Activated T-cell treated with anti-CD3 and anti-CD28 coated beads for 4 hours (primary cell): Measurements from ENCODE around the gene WDPCP.
"Not testable (repeated sequence)": the region's sequence is repeated elsewhere in the genome, so short reads cannot be mapped to it uniquely, and the experiment has no call there.

ENCODE experiments used
- DNase-seq: peaks from one replicate; pipeline ENCODE4 v3.0.0-alpha.2; 2020

Gene WDPCP

DNA sequence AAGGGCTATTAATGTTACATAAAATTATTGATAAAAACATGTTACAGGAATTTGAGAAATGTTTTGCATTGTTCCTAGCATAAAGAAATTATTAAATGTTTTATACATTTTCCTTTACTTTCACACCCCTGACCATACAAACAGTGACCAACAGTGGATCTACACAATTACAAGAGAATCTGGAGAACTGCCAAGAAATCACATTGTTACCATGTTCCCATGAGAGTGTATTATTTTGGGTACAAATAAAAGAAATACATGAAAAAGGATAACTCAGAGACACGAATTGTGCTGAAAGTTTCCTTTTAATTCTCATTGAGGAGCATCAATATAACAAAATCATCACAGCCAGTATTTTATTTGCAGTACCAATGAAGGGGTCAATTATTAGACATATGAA is 150.1 kb downstream of the WDPCP start:
- no peak for DNase-seq

DNA sequence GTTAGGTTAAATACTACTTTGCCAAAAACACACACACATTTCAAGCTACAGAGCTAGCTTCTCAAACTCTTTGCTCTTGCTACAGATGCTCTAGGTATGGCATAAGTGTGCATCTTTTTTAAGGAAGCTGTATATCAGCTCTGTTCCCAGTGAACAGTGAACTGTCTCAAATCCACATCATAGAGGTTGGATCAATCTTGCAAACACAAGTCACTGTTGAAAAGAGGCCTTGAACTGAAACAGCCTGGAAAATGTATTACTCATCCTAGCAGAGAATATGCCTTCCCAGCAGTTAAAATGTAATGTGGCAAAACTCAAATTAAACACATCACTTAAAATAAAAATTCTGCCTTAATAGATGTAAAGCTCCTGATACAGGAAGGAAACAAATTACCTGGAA is 151.8 kb downstream of the WDPCP start:
- no peak for DNase-seq

DNA sequence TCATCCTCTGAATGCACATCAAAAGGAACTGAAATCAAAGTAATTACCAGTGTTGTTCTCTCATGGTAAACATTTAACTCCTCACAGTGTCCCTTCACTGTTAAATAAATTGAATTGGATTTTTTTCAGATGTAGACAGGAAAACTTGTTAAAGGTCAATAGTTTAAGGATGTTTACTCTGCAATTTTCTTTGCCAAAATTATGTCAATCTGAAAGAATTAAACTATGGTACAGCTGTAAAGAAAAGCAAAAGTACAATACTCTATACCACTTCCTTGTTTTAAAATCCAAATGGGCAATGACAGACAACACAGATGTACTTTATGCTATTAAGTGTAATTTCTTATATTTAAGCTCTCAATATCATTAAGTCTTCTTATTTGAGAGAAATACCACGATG is 153.2 kb downstream of the WDPCP start:
- no peak for DNase-seq

DNA sequence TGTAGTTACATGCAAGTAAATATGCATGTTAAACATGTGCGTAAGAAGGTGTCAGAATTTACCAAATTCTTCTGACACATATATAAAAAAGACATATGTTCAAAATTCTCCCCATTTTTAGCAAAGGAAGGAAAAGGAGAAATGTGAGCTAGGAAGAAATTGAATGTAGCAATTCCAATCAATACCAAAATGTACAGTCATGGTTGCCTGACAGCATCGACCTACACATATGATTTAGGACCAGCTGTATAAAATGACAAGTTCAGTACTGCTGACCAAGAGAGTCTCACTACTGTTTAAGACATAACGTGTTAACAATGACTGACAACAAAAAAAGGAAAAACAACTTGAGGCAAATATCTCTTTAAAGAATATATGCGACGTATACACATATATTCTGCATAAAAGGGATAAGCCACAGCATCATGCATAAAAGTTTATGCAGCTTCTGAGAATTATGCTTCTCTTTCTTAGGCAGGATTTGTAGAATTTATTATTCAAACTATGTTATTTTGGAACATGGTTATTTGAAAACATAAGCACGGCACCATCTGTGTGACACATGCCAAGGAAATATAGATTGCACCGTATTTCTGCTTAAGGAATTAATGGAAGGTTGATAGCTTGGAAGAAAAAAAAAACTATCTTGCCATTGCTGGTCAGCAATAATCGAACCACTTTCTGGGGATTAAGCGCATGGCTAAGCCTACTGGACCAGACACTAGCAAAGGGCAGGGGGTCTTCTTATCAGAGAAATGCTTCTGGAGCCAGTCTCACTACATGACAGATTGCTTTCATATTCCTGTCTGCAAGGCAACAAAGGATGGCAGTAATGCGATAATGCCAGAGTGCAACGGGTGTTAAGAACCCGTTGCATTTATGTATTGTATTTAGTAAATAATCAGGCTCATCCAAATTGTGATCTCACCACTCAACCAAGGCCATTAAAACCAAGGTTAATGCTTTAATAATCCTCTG is 154.0 kb downstream of the WDPCP start:
- DNase-seq: no peak

DNA sequence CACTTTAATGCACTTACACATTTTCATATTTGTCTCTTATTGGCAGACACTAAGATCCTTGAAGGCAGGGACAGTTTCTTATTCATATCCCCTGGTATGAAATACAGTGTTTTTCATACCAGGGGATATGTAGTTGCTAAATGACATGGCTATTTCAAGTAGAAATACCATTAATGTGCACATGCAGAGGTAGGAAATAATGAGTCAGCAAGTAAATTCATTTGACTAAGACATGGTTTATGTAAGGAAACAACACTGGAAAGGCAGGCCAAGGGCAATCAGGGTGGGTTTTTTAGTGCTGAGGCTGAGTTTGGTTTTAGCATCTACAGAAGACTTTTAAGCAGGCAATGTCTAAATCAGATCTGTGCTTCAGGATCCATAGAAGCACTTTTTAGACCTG is 155.9 kb downstream of the WDPCP start:
- DNase-seq: no peak

DNA sequence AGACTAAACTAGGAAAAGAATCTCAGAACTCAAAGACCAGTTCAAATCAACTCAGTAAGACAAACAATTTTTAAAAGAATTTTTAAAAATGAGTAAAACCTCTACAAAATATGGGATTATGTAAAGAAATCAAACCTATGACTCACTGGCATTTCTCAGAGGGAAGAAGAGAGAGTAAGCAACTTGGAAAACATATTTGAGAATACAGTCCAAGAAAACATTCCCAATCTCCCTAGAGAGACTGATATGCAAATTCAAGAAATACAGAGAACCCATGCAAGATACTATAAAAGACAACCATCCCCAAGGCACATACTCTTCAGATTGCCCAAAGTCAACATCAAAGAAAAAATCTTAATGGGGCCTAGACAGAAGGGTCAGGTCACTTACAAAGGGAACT is 162.7 kb downstream of the WDPCP start:
- DNase-seq: no peak

DNA sequence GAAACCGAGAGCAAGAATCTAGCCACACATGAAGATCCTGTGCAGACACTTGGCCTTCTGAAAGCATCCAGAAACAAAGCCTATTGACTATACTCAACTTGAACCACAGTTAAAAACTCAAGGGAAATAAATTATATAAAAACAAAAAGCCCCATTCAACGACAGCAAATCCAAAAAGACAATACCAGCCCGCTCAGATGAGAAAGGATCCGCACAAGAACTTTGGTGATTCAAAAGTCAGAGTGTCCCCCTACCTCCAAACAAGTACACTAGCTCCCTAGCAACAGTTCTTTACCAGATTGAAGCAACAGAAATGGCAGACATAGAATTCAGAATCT is 163.2 kb downstream of the WDPCP start:
- no peak for DNase-seq

DNA sequence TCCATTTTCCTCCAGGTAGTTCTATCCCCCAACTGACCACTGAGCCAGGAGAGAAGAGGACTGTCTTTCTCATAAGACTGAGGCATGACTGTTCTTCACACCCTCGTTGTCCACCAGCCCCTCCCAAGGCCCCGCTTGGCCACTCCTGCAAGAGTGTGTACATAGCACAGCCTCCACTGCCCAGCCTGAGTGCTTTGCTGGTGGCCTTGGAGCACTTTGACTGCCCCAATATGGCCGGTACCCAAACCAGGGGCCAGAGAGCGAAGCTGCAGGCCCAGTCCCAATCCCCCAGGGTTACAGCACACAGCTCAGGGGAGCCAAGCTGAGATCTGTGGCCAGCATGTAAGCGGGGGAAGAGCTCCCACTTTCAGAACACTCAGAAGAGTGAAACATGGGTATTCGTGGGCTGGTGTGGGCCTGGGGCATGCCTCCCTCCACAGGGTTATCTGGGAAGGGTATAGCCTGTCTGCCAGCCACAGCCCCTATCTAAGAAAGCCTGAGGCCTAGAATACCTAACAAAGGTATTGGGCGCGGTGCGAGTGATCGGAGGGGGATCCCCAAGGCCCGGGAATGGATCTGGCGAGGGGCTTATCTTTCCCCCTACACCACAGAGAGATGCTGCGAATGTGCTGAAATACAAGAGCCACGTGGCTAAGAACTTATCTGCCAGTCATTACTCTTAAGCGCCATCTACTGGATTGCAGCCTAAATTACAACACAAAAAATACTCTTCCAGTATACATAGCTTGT is 163.8 kb downstream of the WDPCP start:
- no peak for DNase-seq

DNA sequence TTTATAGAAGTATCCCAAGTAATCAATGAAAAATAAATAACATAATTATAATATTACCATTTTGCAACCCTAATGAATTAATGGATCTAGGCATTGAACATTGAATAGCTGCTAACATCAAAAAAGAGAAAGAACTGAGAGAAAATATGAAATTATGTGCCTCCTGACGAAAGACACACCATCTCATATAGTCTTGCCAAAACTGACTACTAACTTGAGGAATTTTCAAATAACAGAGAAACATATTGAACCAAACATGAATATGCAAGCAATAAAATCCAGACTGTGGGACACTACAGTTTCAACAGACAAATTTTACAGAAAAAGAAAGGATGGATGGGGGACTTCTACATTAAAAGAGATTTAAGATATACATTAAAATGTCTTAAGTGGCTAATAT is 165.7 kb downstream of the WDPCP start:
- DNase-seq: no peak

DNA sequence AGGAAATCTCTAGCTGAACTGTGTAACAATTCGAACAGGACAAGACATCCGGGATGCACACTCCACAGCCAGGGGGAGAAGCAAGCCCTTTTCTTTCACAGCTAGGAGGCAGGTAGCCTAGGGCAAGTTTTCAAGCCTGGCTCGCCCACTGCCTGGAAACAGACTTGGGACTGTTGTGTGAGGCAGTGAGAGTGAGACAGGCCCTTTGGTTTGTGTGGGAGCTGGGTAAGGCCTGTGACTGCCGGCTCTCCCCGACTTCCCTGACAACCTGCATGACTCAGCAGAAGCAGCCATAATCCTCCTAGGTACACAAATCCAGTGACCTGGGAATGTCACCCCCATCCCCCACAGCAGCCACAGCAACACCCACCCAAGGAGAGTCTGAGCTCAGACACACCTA is 179.7 kb downstream of the WDPCP start:
- no peak for DNase-seq

DNA sequence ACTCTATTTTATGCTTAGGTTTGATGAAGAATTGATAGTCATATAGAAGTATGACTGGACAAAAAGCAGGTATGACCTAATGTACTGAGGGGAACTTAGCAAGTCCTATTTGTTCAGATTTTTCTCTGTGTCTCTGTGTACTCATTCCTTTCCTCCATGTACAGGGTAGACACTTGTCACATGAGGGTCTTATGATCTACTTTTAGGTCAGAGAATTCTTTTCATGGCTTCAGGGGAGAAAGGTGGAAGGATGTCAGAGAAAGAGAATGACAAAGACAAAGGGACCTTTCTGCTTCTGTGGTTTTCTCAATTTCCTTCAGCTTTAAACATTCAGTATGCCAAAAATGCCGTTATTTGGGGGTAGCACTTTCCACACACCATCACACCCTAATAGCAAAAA is 181.6 kb downstream of the WDPCP start:
- no peak for DNase-seq

DNA sequence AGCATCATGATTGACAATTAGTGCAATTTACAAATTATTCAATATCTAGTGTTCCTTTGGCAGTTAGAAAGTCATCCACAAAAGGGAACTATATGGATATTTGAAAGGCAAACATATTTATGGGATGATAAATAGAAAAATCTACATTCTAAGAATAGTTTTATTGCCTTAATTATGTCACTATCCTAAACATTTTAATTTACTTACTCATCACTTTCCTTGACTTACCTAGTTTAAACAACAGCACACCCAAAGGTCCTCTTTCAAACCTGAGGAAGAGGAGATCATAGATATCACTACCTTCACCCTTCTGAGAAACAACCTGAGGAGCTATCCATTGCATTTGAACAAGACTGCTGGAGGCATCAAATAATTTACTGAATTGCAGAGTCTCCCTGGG is 184.5 kb downstream of the WDPCP start:
- DNase-seq: no peak

DNA sequence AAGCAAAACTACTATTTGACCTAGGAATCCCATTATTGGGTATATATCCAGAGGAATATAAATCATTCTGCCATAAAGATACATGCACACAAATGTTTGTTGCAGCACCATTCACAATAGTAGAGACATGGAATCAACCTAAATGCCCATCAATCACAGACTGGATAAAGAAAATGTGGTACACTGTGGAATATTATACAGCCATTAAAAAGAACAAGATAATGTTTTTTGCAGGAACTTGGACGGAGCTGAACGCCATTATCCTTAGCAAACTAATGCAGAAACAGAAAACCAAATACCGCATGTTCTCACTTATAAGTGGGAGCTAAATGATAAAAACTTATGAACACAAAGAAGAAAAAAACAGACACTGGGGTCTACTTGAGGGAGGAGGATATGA is 185.4 kb downstream of the WDPCP start:
- DNase-seq: not testable (repeated sequence)

DNA sequence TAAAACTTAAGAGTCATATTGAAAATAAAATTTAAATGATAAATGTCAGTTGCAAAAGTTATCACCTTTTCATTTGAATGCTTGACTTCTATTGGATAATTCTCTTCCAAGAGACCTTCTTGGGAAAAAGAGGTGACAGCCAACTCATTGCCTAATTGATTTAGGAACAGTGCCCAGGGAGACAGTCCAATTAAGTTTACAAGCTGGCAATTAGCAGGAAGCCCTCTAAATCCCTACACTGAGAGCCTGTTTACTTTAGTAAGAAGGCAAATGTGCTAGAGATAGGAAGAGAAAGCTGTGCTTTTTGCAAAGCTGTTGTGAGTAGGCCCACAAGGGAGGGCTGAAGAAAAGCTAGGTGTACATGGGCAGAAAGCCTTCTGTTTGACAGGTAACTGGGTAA is 189.1 kb downstream of the WDPCP start:
- DNase-seq: no peak

DNA sequence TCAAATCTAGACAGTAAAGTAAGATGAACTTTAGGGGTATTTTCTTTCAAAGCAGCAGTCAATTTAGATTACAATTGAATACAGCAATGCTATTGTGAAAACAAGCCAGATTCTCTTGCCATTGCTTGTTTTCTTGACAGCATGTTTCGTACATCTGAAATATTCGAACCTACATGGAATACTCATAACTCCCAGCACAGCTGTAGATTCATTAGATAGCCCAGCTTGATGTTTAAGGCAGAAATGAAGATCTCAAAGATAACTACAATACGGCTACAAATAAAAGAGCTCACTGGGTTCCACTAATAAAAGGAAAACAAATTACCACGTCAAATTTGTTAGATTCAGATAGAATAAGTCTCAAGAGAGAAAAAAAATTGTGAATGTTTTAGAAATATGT is 208.8 kb downstream of the WDPCP start:
- no peak for DNase-seq

DNA sequence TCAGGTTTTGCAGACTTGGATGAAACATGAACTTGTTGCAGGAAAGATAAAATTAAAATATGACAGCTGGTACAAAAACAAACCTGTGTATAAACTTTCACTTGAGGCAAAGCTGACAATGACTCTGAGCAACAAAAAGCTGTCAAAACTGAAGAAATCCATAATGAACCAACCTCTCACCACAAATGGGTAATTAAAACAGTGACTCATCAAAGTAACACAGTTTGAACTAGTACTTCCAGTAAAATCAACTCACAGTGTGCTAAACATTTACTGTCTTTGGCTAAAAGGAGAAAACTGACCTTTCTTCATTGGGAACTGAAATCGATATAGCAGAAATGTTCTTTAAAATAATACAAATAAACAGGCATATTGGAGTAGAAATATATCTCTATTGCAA is 209.7 kb downstream of the WDPCP start:
- DNase-seq: no peak

DNA sequence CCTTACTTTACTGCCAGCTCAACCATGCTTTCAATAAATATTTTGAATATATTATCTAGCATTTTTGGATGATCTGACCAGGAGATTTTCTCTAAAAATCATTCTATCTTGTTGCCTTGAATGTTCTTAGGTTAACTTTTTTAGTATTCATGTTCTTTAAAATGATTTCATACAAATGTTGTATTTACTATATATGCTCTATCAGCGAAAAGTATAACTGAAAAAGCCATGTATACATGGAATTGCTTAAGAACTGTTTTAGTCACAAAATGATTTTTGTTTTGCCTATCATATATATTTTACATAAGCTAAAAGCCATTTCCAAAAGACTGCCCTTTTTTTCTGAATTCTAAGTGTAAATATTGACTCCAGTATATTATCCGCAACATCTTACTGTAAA is 213.9 kb downstream of the WDPCP start:
- no peak for DNase-seq

DNA sequence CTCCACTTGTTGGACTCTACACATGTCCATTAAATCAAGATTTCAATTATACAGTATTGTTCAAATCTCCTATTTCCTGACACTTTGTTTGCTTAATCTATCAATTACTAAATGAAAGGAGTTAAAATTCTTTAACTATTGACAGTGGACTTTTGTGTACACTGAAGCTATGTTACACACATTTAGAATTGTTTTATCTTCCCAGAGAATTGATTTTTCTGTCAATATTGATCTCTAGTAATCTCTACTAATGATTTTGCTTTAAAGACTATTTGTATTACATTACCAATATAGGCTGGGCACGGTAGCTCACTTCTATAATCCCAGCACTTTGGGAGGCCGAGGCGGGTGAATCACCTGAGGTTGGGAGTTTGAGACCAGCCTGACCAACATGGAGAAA is 215.7 kb downstream of the WDPCP start:
- no peak for DNase-seq

DNA sequence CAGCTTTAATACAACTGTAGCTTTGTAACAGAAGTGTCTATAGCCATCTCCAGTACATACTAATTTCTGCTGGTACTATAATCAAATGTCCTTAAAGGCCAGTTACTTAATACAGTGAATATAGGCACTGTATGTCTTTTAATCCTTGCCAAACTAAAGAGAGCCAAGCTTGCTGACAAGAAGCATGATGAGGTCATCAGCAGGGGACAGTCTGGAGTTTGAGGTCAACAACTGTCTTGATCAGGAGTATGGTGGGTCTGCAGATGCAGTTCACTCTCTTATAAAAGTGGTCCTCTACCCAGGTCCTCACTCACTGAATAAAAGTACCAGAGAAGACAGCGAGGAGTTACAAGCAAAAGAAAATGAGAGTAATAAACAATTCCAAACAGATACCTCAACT is 219.1 kb downstream of the WDPCP start:
- DNase-seq: no peak

DNA sequence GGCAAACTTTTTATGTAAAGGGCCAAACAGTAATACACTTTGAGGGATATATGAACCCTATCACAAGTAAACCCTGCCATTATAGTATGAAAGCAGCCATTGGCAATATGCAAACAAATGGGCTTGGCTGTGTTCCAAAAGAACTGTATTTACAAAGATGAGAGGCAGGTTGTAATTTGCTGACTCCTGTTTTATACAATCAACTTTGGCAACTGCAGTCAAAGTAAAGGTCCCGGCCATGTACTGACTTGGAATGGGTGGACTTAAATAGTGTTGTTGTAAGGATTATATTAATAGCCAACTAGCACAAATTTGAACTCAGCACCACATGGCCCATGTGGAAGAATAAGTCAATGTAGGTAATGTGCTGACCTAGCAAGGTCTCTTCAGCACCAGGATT is 223.4 kb downstream of the WDPCP start:
- DNase-seq: no peak

DNA sequence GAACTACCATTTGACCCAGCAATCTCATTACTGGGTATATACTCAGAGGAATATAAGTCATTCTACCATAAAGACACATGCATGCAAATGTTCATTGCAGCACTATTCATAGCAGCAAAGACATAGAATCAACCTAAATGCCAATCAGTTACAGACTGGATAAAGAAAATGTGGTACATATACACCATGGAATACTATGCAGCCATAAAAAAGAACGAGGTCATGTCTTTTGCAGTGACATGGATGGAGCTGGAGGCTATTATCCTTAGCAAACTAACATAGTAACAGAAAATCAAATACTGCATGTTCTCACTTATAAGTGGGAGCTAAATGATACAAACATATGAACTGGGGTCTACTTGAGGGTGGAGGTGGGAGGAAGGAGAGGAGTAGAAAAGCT is 230.6 kb downstream of the WDPCP start:
- not testable (repeated sequence) for DNase-seq

DNA sequence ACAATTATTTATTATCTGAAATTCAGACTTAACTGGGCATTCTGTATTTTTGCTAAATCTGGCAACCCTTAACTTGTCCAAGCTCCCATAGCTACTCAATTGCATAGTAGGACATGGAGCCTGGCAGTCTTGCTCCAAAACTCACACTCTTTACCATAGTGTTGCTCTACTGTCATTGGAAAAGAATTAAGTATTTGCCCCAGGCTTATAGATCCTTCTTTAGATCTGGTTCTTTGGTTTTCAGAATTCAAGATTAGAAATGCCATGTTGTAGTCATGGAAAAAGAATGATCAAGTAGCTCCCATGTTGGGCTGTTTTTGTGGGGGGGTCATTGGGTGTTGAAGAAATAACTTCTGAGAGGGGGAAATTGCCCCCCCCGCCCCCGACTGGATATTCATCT is 240.9 kb downstream of the WDPCP start:
- DNase-seq: no peak

DNA sequence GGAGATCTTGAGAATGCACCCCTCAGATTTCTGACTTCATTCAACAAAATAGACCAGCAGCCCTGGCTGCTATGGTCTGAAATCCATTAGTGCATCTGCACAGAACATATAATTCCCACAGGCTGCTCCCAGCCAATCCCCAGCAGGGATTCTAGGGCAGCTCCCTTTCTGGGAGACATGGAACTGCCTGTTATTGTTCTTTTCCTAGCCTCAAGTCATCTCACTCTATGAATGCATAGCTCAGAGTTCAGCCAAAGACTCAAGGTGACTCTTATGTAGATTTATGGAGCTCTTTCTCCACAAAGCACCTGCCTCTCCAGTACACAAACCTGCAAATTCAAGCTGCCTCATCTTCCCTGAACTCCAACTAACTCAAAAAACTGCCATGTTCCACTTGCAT is 241.9 kb downstream of the WDPCP start:
- DNase-seq: no peak

DNA sequence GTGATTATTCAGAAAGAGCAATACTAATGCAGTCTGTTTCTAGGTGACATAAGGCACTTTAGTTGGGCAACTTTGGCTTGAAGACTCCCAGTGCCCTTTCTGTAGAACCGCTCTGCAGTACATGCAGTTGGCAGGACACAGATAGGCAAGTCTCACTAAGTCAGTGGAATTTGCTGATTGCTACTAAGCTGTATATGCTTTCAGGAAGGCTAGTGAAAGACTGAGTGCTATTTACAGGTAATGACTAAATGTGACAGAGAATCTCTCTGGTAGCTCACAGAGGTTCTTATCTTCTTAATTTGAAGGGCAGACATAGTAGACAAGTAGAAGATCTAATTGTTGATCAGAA is 243.0 kb downstream of the WDPCP start:
- no peak for DNase-seq
